ENCODE measurements around the gene DDX51. TPM values are rescaled to one million over a fixed set of nuclear protein-coding genes. Genes with fewer than 3 reads are reported as not detected.
A peak's percentile ranks its signal among the peaks of the same experiment; 100 is the strongest.
"Not testable (repeated sequence)": the region's sequence is repeated elsewhere in the genome, so short reads cannot be mapped to it uniquely, and the experiment has no call there.

The DDX51 gene
- total RNA-seq, 1 donor from 2014 or later = 15.1 TPM

GRCh38 chr12:132123970-132124765 is 20.0 kb downstream of the DDX51 start:
- no peak for DNase-seq (ENCODE audit: low spot score)

- no peak for DNase-seq (ENCODE audit: low spot score)
Measured at GRCh38 chr12:132121283-132121682, 22.8 kb downstream of the DDX51 start.

- DNase-seq (ENCODE audit: low spot score) = no peak
Measured at GRCh38 chr12:132118876-132119275, 25.2 kb downstream of the DDX51 start.

- DNase-seq (ENCODE audit: low spot score) = no peak
Measured at GRCh38 chr12:132117558-132117875, 26.6 kb downstream of the DDX51 start.

- no peak for DNase-seq (ENCODE audit: low spot score)
Measured at GRCh38 chr12:132116709-132117557, 27.2 kb downstream of the DDX51 start.

- DNase-seq (ENCODE audit: low spot score) = no peak
Measured at GRCh38 chr12:132115500-132115899, 28.6 kb downstream of the DDX51 start.

GRCh38 chr12:132114667-132115066 is 29.5 kb downstream of the DDX51 start:
- no peak for DNase-seq (ENCODE audit: low spot score)

- DNase-seq (ENCODE audit: low spot score) = no peak
Measured at GRCh38 chr12:132111654-132112304, 32.3 kb downstream of the DDX51 start.

GRCh38 chr12:132110677-132111076 is 33.4 kb downstream of the DDX51 start:
- DNase-seq (ENCODE audit: low spot score) = no peak

GRCh38 chr12:132109741-132110140 is 34.4 kb downstream of the DDX51 start:
- no peak for DNase-seq (ENCODE audit: low spot score)

GRCh38 chr12:132108211-132108832 is 35.8 kb downstream of the DDX51 start:
- DNase-seq (ENCODE audit: low spot score) = no peak

GRCh38 chr12:132106921-132107320 is 37.2 kb downstream of the DDX51 start:
- no peak for DNase-seq (ENCODE audit: low spot score)

GRCh38 chr12:132105467-132105866 is 38.7 kb downstream of the DDX51 start:
- no peak for DNase-seq (ENCODE audit: low spot score)

GRCh38 chr12:132103542-132104308 is 40.4 kb downstream of the DDX51 start:
- DNase-seq (ENCODE audit: low spot score) = no peak

GRCh38 chr12:132103072-132103471 is 41.0 kb downstream of the DDX51 start:
- not testable (repeated sequence) for DNase-seq (ENCODE audit: low spot score)

GRCh38 chr12:132102297-132102696 is 41.8 kb downstream of the DDX51 start:
- no peak for DNase-seq (ENCODE audit: low spot score)

GRCh38 chr12:132100306-132101065 is 43.6 kb downstream of the DDX51 start:
- peak; percentile 86 for DNase-seq (ENCODE audit: low spot score)

- DNase-seq (ENCODE audit: low spot score) = peak; percentile 69
Measured at GRCh38 chr12:132099739-132100138, 44.4 kb downstream of the DDX51 start.

- DNase-seq (ENCODE audit: low spot score) = no peak
Measured at GRCh38 chr12:132095520-132096409, 48.4 kb downstream of the DDX51 start.
